ENCODE results near the gene CDK5R1.
"Not testable (repeated sequence)": the region's sequence is repeated elsewhere in the genome, so short reads cannot be mapped to it uniquely, and the experiment has no call there.

DNA sequence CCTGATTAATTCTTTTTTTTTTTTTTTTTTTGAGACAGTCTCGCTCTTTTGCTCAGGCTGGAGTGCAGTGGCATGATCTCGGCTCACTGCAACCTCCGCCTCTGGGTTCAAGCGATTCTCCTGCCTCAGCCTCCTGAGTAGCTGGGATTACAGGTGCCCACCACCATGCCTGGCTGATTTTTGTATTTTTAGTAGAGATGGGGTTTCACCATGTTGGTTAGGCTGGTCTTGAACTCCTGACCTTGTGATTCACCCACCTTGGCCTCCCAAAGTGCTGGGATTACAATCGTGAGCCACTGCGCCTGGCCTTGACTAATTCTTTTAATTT is 37.7 kb downstream of the CDK5R1 start:
- TF ChIP-seq POLR2A (IDR thresholded peaks at IDR 0.05): not testable (repeated sequence)
- TF ChIP-seq, protein P1, sequence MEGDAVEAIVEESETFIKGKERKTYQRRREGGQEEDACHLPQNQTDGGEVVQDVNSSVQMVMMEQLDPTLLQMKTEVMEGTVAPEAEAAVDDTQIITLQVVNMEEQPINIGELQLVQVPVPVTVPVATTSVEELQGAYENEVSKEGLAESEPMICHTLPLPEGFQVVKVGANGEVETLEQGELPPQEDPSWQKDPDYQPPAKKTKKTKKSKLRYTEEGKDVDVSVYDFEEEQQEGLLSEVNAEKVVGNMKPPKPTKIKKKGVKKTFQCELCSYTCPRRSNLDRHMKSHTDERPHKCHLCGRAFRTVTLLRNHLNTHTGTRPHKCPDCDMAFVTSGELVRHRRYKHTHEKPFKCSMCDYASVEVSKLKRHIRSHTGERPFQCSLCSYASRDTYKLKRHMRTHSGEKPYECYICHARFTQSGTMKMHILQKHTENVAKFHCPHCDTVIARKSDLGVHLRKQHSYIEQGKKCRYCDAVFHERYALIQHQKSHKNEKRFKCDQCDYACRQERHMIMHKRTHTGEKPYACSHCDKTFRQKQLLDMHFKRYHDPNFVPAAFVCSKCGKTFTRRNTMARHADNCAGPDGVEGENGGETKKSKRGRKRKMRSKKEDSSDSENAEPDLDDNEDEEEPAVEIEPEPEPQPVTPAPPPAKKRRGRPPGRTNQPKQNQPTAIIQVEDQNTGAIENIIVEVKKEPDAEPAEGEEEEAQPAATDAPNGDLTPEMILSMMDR (IDR thresholded peaks at IDR 0.05): not testable (repeated sequence)

All from esophagus squamous epithelium (tissue), 4 donors.